Endothelial cell of umbilical vein (primary cell): ENCODE measurements around the gene NUDT9. TPM values are rescaled to one million over a fixed set of nuclear protein-coding genes. Genes with fewer than 3 reads are reported as not detected.

ENCODE experiments used
- BruUV-seq: library from RNA; stranded (reverse); fragments of 400-500 nt; replicated peaks from 2 replicates; lab custom pipeline; 2021; lab: Mats Ljungman, UMichigan
- CTCF ChIA-PET: fragments of 300-600, 350-600 bp; sonication (Branson Sonifier 250); formaldehyde crosslinking; loops from one replicate; lab custom pipeline; 2021; ENCODE audit warnings: antibody characterized with exemption, inconsistent platforms; lab: Charles Lee
- POLR2A ChIA-PET: fragments of 300-600, 350-600 bp; sonication (Branson Sonifier 250); formaldehyde crosslinking; loops from one replicate; lab custom pipeline; 2021; ENCODE audit warnings: antibody characterized with exemption, inconsistent platforms; lab: Charles Lee
- DNase-seq: peaks from one replicate; pipeline ENCODE4 v3.0.0-alpha.2; 2011; ENCODE audit warnings: low read depth, low spot score
- FAIRE-seq: peaks from 2 replicates; lab custom pipeline; 2011; peaks lifted over from hg19 to GRCh38; lab: Jason Lieb, UNC
- H2AFZ ChIP-seq: 2 replicates; pipeline ENCODE4 v1.6.0; 2012; ENCODE audit warnings: low read depth, low read length, control low read depth, inconsistent platforms
- H3K27ac ChIP-seq: 2 replicates; pipeline ENCODE4 v1.5.1; 2011; ENCODE audit warnings: low read depth, mild to moderate bottlenecking, control low read depth, low read length, moderate library complexity; ENCODE audit not compliant: insufficient read depth
- H3K27me3 ChIP-seq, 2 experiments: 2 replicates each; pipeline versions ENCODE4 v1.6.0 to v1.6.1; 2011; ENCODE audit warnings: low read length in 2 of 2, mixed read lengths in 1 of 2; ENCODE audit not compliant: control insufficient read depth in 2 of 2, insufficient read depth in 2 of 2
- H3K36me3 ChIP-seq, 2 experiments: 2 replicates in 1 of 2; 3 replicates in 1 of 2; pipeline ENCODE4 v1.5.1; 2011; ENCODE audit warnings: low read length in 2 of 2, mild to moderate bottlenecking in 1 of 2, moderate library complexity in 1 of 2; ENCODE audit not compliant: control insufficient read depth in 2 of 2, insufficient read depth in 2 of 2; ENCODE audit errors: extremely low read depth in 1 of 2
- H3K4me1 ChIP-seq: 3 replicates; pipeline ENCODE4 v1.5.1; 2011; ENCODE audit warnings: mild to moderate bottlenecking, low read length; ENCODE audit not compliant: control insufficient read depth, insufficient read depth; ENCODE audit errors: extremely low read depth
- H3K4me2 ChIP-seq: 2 replicates; pipeline ENCODE4 v1.6.1; 2011; ENCODE audit warnings: low read length, control low read depth, mixed read lengths; ENCODE audit not compliant: insufficient read depth
- H3K4me3 ChIP-seq, 3 experiments: fragments of 200-600 bp in 1 of 3; sonication (generic), shearing (Covaris generic) in 1 of 3; replicated peaks in 1 of 3; 2 replicates each; pipeline ENCODE4 v1.5.1; 2011 to 2016; ENCODE audit warnings: control low read depth in 3 of 3, low read length in 3 of 3, mild to moderate bottlenecking in 2 of 3, inconsistent platforms in 1 of 3, low read depth in 1 of 3, moderate library complexity in 1 of 3; ENCODE audit not compliant: insufficient read depth in 1 of 3
- H3K79me2 ChIP-seq: 2 replicates; pipeline ENCODE4 v1.6.0; 2012; ENCODE audit warnings: low read length, inconsistent platforms; ENCODE audit not compliant: control insufficient read depth, insufficient read depth
- H3K9ac ChIP-seq: replicated peaks from 2 replicates; pipeline ENCODE3; 2011; ENCODE audit warnings: low read length, control low read depth; ENCODE audit not compliant: insufficient read depth; ENCODE audit errors: extremely low read depth
- H3K9me1 ChIP-seq: replicated peaks from 3 replicates; pipeline ENCODE4 v1.6.0; 2011; ENCODE audit warnings: mild to moderate bottlenecking, low read length; ENCODE audit not compliant: control insufficient read depth, insufficient read depth; ENCODE audit errors: extremely low read depth
- H3K9me3 ChIP-seq: replicated peaks from 2 replicates; pipeline ENCODE4 v1.5.1; 2012; ENCODE audit warnings: low read length, inconsistent platforms; ENCODE audit not compliant: control insufficient read depth, insufficient read depth
- H4K20me1 ChIP-seq: replicated peaks from 2 replicates; pipeline ENCODE3; 2011; ENCODE audit warnings: mild to moderate bottlenecking, low read length; ENCODE audit not compliant: control insufficient read depth, insufficient read depth; ENCODE audit errors: extremely low read depth
- CTCF ChIP-seq, 2 donors: IDR thresholded peaks; 1 replicate in 1 of 2; 2 replicates in 1 of 2; pipeline ENCODE4 v1.5.1; 2011; ENCODE audit warnings: low read length in 2 of 2, mild to moderate bottlenecking in 2 of 2, moderate library complexity in 2 of 2, control low read depth in 1 of 2, inconsistent platforms in 1 of 2, low read depth in 1 of 2; ENCODE audit not compliant: insufficient read depth in 1 of 2; ENCODE audit errors: extremely low read depth in 1 of 2
- EZH2 ChIP-seq: IDR thresholded peaks from 2 replicates; pipeline ENCODE4 v1.6.1; 2012; ENCODE audit warnings: borderline replicate concordance, low read depth, mild to moderate bottlenecking, moderate library complexity, low read length, inconsistent platforms; ENCODE audit not compliant: severe bottlenecking
- FOS ChIP-seq: IDR thresholded peaks from 2 replicates; pipeline ENCODE4 v1.6.1; 2011; ENCODE audit warnings: mild to moderate bottlenecking, low read length, moderate library complexity, borderline replicate concordance; ENCODE audit not compliant: insufficient read depth
- GATA2 ChIP-seq: IDR thresholded peaks from 2 replicates; pipeline ENCODE4 v1.7.0; 2011; ENCODE audit warnings: low read depth, mild to moderate bottlenecking, moderate library complexity, mixed read lengths, low read length; ENCODE audit not compliant: insufficient read length, insufficient read depth
- JUN ChIP-seq: IDR thresholded peaks from 2 replicates; pipeline ENCODE4 v1.6.1; 2011; ENCODE audit warnings: borderline replicate concordance, low read depth; ENCODE audit not compliant: insufficient read length, insufficient read depth
- MYC ChIP-seq: IDR thresholded peaks from one replicate; pipeline ENCODE4 v1.6.1; 2011; ENCODE audit warnings: mild to moderate bottlenecking, low read depth, low read length
- POLR2A ChIP-seq: IDR thresholded peaks from 2 replicates; pipeline ENCODE4 v1.6.1; 2012; ENCODE audit warnings: low read depth, mild to moderate bottlenecking, control low read depth, low read length
- POLR2AphosphoS5 ChIP-seq: IDR thresholded peaks from 2 replicates; pipeline ENCODE4 v1.6.1; 2012; ENCODE audit warnings: low read depth, mild to moderate bottlenecking, control low read depth, low read length, moderate library complexity; ENCODE audit not compliant: insufficient read depth
- dilution Hi-C: fragments of 300-500 bp; cut with MboI; formaldehyde crosslinking; loops from one replicate; pipeline ENCODE4 v1.15.0; 2019; ENCODE audit warnings: low sequenced_read_pairs; ENCODE audit not compliant: extremely low pct_ligation_motif_present
- intact Hi-C: fragments of 100-400 bp; cut with micrococcal nuclease; formaldehyde crosslinking; loops from one replicate; pipeline ENCODE4 v1.10.0; 2022
- polyA plus RNA-seq, 4 experiments: library from polyadenylated mRNA; depleted of rRNA in 3 of 4; stranded (reverse) in 3 of 4; unstranded in 1 of 4; fragments of >200 nt; gene quantifications; 2 replicates each; pipeline versions ENCODE4 v1.2.1 to v1.2.3, GENCODE V29; 2011 to 2012; ENCODE audit warnings: missing spikeins in 1 of 4
- total RNA-seq: library from RNA; stranded (reverse); gene quantifications from 2 replicates; pipeline ENCODE4 v1.2.3, GENCODE V29; 2021
- TF ChIP-seq, protein P1 (sequence below): IDR thresholded peaks from 2 replicates; pipeline ENCODE4 v1.6.1; 2011; ENCODE audit not compliant: insufficient read depth, insufficient read length

Gene NUDT9
- total and polyA plus RNA-seq, 2 donors (not counting 3 experiments of a cell fraction or from before 2014, with no cell fraction given): 15.3 to 25.0 TPM

- ChIA-PET POLR2A (no interaction called here), CTCF (interaction anchor here (0.7 to 7.1 kb wide), 21 partner anchors 9 to 315 kb away, joined by 3 to 165 read pairs (median 4); partner anchors contain the start of genes HSD17B11 and NUDT9)
- Histone ChIP-seq H2AFZ (no peak overlapping the region), H3K9ac (no peak overlapping the region), H3K4me2 (no peak overlapping the region), H3K27ac (no peak overlapping the region), H4K20me1 (no peaks in the 10 kb centered on the region), H3K9me3 (no peaks in the 10 kb centered on the region), H3K36me3 (no peaks in the 10 kb centered on the region), H3K9me1 (no peaks in the 10 kb centered on the region), H3K79me2 (no peaks in the 10 kb centered on the region), H3K27me3 (no peaks in the 10 kb centered on the region), H3K4me3 (no peak overlapping the region), H3K4me1 (no peaks in the 10 kb centered on the region)
- intact Hi-C loops: loop anchor here (1.0 to 5.0 kb wide), 4 partner anchors 91 to 314 kb away; no protein-coding TSS in a partner anchor
- dilution Hi-C loops: no loop called here
- DNase-seq (peak; percentile 53), FAIRE-seq (no peak)
- TF ChIP-seq, protein P1, sequence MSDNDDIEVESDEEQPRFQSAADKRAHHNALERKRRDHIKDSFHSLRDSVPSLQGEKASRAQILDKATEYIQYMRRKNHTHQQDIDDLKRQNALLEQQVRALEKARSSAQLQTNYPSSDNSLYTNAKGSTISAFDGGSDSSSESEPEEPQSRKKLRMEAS: no peak
- TF ChIP-seq CTCF (IDR thresholded peaks at IDR 0.05; ENCODE audit: extremely low read depth in 1 of 2, insufficient read depth in 1 of 2, low read depth in 1 of 2, low read length in 2 of 2): peak; percentile 18 to 30
- no TSS peak for BruUV-seq
These were observed 43.5 kb downstream of the NUDT9 start for GRCh38 chr4:87465739-87466366.

DNA sequence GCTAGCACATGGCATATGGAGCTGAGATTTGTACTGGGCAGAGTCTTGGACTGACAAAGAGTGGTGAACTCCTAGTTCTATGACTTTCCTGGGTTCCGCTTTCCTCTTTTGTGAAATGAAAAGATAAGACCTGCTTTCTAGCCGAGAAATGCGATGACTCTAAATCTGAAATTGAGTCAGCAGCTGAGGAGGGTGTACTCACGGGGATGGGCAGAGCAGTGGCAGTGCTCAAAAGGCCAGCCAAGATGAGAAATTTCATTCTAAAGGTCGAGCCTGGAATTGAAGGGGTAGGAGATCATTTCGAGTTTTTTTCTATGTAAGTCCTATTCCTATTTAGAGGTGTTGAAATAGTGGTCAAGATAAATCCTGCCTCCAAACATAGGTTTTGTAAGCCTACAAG, 47.0 kb downstream of the NUDT9 start:
- POLR2A ChIA-PET: no interaction called here
- dilution Hi-C loops (no loop called here), intact Hi-C loops (loop anchor here (5.0 kb wide), 2 partner anchors 117 to 317 kb away; no protein-coding TSS in a partner anchor)
- Histone ChIP-seq H3K9me1 (no peaks in the 10 kb centered on the region), H3K9me3 (no peaks in the 10 kb centered on the region), H3K79me2 (no peaks in the 10 kb centered on the region), H3K4me3 (no peak overlapping the region), H3K4me2 (no peak overlapping the region), H3K27me3 (no peaks in the 10 kb centered on the region), H2AFZ (no peak overlapping the region), H4K20me1 (no peaks in the 10 kb centered on the region), H3K27ac (no peak overlapping the region), H3K36me3 (no peaks in the 10 kb centered on the region), H3K9ac (no peak overlapping the region), H3K4me1 (no peaks in the 10 kb centered on the region)
- no peak for FAIRE-seq
- DNase-seq: no peak
- CTCF ChIA-PET: interaction anchor here (1.0 to 7.1 kb wide), 3 partner anchors 81 to 116 kb away, joined by 3 to 165 read pairs (median 5); no protein-coding TSS in a partner anchor
- no TSS peak for BruUV-seq
- TF ChIP-seq, protein P1: no peak
- TF ChIP-seq EZH2 (no peak), JUN (no peak), POLR2AphosphoS5 (no peak), CTCF (IDR thresholded peaks at IDR 0.05; ENCODE audit: extremely low read depth in 1 of 2, insufficient read depth in 1 of 2, low read depth in 1 of 2, low read length in 2 of 2) (no peak), MYC (no peak), GATA2 (no peak), FOS (no peak), POLR2A (no peak)
